Cardiac fibroblast (primary cell): ENCODE data around the gene FADS2.

ENCODE experiments used
- DNase-seq, 2 donors: peaks; one replicate each; pipeline versions ENCODE4 v3.0.0 to v3.0.0-alpha.2; 2010; ENCODE audit warnings: low read depth in 2 of 2
- H3K4me3 ChIP-seq, 2 donors: replicated peaks in 1 of 2; 1 replicate in 1 of 2; 2 replicates in 1 of 2; pipeline ENCODE4 v1.5.1; 2011; ENCODE audit warnings: low read depth in 2 of 2, low read length in 2 of 2, mild to moderate bottlenecking in 2 of 2, moderate library complexity in 1 of 2
- CTCF ChIP-seq: IDR thresholded peaks from one replicate; pipeline ENCODE4 v1.5.1; 2011; ENCODE audit warnings: low read depth, mild to moderate bottlenecking, low read length, inconsistent platforms

Gene FADS2

GRCh38 chr11:61820174-61820573 is 7.9 kb upstream of the FADS2 start:
- TF ChIP-seq CTCF, result no peak
- H3K4me3 ChIP-seq, result no peak overlapping the region
- DNase-seq, result peak in 1 of 2 donors; percentile 80

GRCh38 chr11:61826930-61827570 is 1.1 kb upstream of the FADS2 start:
- H3K4me3 ChIP-seq, result peak overlapping the region; percentile 73 to 96
- DNase-seq, result no peak
- TF ChIP-seq CTCF, result no peak

GRCh38 chr11:61828379-61828628 is 204 bp downstream of the FADS2 start:
- no peak for DNase-seq
- TF ChIP-seq CTCF, result no peak
- H3K4me3 ChIP-seq, result peak overlapping the region; percentile 73 to 96

- TF ChIP-seq CTCF, result peak; percentile 54
- DNase-seq, result peak; percentile 34 to 51
- H3K4me3 ChIP-seq, result peak overlapping the region; percentile 73 to 96
These were observed 718 bp downstream of the FADS2 start for GRCh38 chr11:61828629-61829407.

- peak overlapping the region; percentile 73 to 96 for H3K4me3 ChIP-seq
These were observed 1.7 kb downstream of the FADS2 start for GRCh38 chr11:61829806-61830205.

More at GRCh38 chr11:61829806-61830205, 1.7 kb downstream of the FADS2 start:
- no peak for TF ChIP-seq CTCF
- no peak for DNase-seq
